Measurements from ENCODE around the gene TREX2. TPM values are rescaled to one million over a fixed set of nuclear protein-coding genes. Genes with fewer than 3 reads are reported as not detected.
A peak's percentile ranks its signal among the peaks of the same experiment; 100 is the strongest.

The TREX2 gene
- polyA plus RNA-seq (0.28 to 0.49 TPM (median 0.31 TPM) in 3 replicates), polyA minus RNA-seq (0.22 to 0.75 TPM in 2 of 3 replicates, not detected in the other)
- 0.71 TPM for polyA plus RNA-seq (2011; ENCODE audit: low read depth)
- polyA plus RNA-seq (2011; cell fraction: cytosol; rRNA removed): 0.17 and 0.21 TPM in 2 replicates
- 0.90 and 1.1 TPM in 2 replicates for polyA plus RNA-seq (2011; cell fraction: nucleus; rRNA removed)
- 0.50 and 10.2 TPM in 2 replicates for polyA plus RNA-seq (2012; ENCODE audit: low replicate concordance)
- polyA minus RNA-seq (2011; cell fraction: cytosol; rRNA and poly(A)+ RNA removed): 2.3 TPM
- polyA minus RNA-seq (2011; cell fraction: nucleus; rRNA and poly(A)+ RNA removed): 1.9 and 2.5 TPM in 2 replicates

DNA sequence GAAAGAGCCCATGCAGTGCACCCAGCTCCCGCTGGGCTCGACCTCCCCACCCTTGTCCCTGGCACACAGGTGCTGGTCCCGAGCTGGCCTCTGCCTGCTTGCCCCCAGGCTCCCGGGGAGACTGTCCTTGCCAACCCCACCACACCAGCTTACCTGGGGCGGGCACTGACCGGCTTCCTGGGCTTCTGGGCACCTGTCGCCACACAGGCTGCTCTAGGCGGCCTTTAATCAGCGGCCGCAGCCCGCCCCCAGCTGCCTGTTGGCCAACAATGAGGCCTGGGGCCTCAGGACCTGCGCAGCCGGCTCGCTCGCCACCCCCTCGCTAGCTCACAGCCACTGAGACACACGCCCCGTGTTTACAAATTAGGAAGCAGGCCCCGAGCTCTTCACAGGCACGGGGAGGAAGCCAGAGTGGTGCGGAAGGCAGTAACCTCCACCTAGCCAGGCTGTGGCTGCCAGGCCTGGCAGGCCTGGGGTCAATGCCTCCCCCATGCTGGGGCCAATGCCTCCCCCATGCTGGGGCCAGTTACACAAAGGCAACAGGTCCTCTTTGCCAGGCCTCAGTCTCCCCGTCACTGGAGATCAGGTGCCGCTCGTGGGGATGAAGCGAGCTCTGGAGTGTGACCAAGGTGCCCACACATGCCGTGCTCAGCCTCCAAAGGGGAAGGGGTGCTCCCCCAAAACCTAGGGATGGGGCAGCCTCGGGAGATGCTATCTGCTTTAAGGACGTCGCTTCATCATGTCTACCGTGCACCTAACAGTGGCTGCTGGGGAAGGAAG, at the start of gene TREX2:
Gene TREX2, minus strand, starts transcription at position 201 of the 780 bp plus-strand sequence. CDS start 626 bp downstream, outside the sequence.
- Histone ChIP-seq H3K36me3 (ENCODE audit: control insufficient read depth in 2 of 2, extremely low read depth in 1 of 2, insufficient read depth in 2 of 2, low read length in 2 of 2) (no peaks in the 10 kb centered on the region), H3K27me3 (ENCODE audit: control insufficient read depth, extremely low read depth, insufficient read depth, low read length) (no peaks in the 10 kb centered on the region), H3K79me2 (ENCODE audit: control insufficient read depth, insufficient read depth, low read length) (no peaks in the 10 kb centered on the region), H3K4me2 (ENCODE audit: control insufficient read depth, extremely low read depth, insufficient read depth, low read depth, low read length) (no peak within 1 kb of the TSS), H3K9me3 (ENCODE audit: control insufficient read depth, low read depth, low read length) (no peaks in the 10 kb centered on the region), H3K9ac (ENCODE audit: control insufficient read depth, extremely low read depth, insufficient read depth, low read length) (no peak within 1 kb of the TSS), H2AFZ (ENCODE audit: control insufficient read depth, low read length) (no peak within 1 kb of the TSS), H3K9me1 (ENCODE audit: control insufficient read depth, extremely low read depth, insufficient read depth, low read length) (no peaks in the 10 kb centered on the region), H4K20me1 (ENCODE audit: control insufficient read depth, extremely low read depth, insufficient read depth, low read length) (no peaks in the 10 kb centered on the region), H3K4me3 (ENCODE audit: control insufficient read depth in 2 of 3, extremely low read depth in 1 of 3, insufficient read depth in 2 of 3, low read depth in 1 of 3, low read length in 3 of 3) (no peak within 1 kb of the TSS), H3K4me1 (ENCODE audit: control insufficient read depth, extremely low read depth, insufficient read depth, low read length) (peaks cover 10% of the 10 kb centered on the region), H3K27ac (ENCODE audit: control insufficient read depth, insufficient read depth, low read length) (no peak within 1 kb of the TSS)
- TF ChIP-seq CTCF (optimal IDR thresholded peaks at IDR 0.05 in 1 of 3, IDR thresholded peaks at IDR 0.05 in 1 of 3, conservative IDR thresholded peaks at IDR 0.05 in 1 of 3; ENCODE audit: extremely low read depth in 1 of 3, insufficient read depth in 2 of 3, low read length in 3 of 3) (no peak), EZH2 (IDR thresholded peaks at IDR 0.05; ENCODE audit: low read length) (no peak)
- dilution Hi-C loops (cut with MboI; ENCODE audit: extremely low pct_ligation_motif_present, low sequenced_read_pairs): no loop called here
- FAIRE-seq: no peak
- DNase-seq (ENCODE audit: low read depth, low spot score): no peak

GRCh38 chrX:153495362-153495751, 49.5 kb upstream of the TREX2 start:
- H3K4me2 ChIP-seq (ENCODE audit: control insufficient read depth, extremely low read depth, insufficient read depth, low read depth, low read length): peak overlapping the region; percentile 41

More at GRCh38 chrX:153495362-153495751, 49.5 kb upstream of the TREX2 start:
- no peak overlapping the region for H3K27ac ChIP-seq (ENCODE audit: control insufficient read depth, insufficient read depth, low read length)
- H3K4me3 ChIP-seq (ENCODE audit: control insufficient read depth in 2 of 3, extremely low read depth in 1 of 3, insufficient read depth in 2 of 3, low read depth in 1 of 3, low read length in 3 of 3): peak overlapping the region in 1 of 3 experiments; percentile 27
- no peaks in the 10 kb centered on the region for H3K9me1 ChIP-seq (ENCODE audit: control insufficient read depth, extremely low read depth, insufficient read depth, low read length)
- FAIRE-seq (no peak), DNase-seq (ENCODE audit: low read depth, low spot score) (no peak)
- peaks cover 2% of the 10 kb centered on the region for H3K4me1 ChIP-seq (ENCODE audit: control insufficient read depth, extremely low read depth, insufficient read depth, low read length)
- no peaks in the 10 kb centered on the region for H3K36me3 ChIP-seq (ENCODE audit: control insufficient read depth in 2 of 2, extremely low read depth in 1 of 2, insufficient read depth in 2 of 2, low read length in 2 of 2)
- H3K27me3 ChIP-seq (ENCODE audit: control insufficient read depth, extremely low read depth, insufficient read depth, low read length): peaks cover 39% of the 10 kb centered on the region
- no peaks in the 10 kb centered on the region for H3K9me3 ChIP-seq (ENCODE audit: control insufficient read depth, low read depth, low read length)
- peak overlapping the region; percentile 15 for H2AFZ ChIP-seq (ENCODE audit: control insufficient read depth, low read length)
- dilution Hi-C loops (cut with MboI; ENCODE audit: extremely low pct_ligation_motif_present, low sequenced_read_pairs): no loop called here
- no peak overlapping the region for H3K9ac ChIP-seq (ENCODE audit: control insufficient read depth, extremely low read depth, insufficient read depth, low read length)
- TF ChIP-seq CTCF (optimal IDR thresholded peaks at IDR 0.05 in 1 of 3, IDR thresholded peaks at IDR 0.05 in 1 of 3, conservative IDR thresholded peaks at IDR 0.05 in 1 of 3; ENCODE audit: extremely low read depth in 1 of 3, insufficient read depth in 2 of 3, low read length in 3 of 3) (no peak), EZH2 (IDR thresholded peaks at IDR 0.05; ENCODE audit: low read length) (peak; percentile 45)
- H3K79me2 ChIP-seq (ENCODE audit: control insufficient read depth, insufficient read depth, low read length): no peaks in the 10 kb centered on the region
- H4K20me1 ChIP-seq (ENCODE audit: control insufficient read depth, extremely low read depth, insufficient read depth, low read length): no peaks in the 10 kb centered on the region
